ENCODE results near the gene SARDH.
A peak's percentile ranks its signal among the peaks of the same experiment; 100 is the strongest.

SARDH gene

GRCh38 chr9:133732639-133733408 lies 5.3 kb downstream of the SARDH start:
- DNase-seq, result no peak

- DNase-seq, result peak; percentile 88
These were observed 6.1 kb downstream of the SARDH start for GRCh38 chr9:133731876-133732638.

- DNase-seq, result no peak
These were observed 7.0 kb downstream of the SARDH start for GRCh38 chr9:133730994-133731715.

DNA sequence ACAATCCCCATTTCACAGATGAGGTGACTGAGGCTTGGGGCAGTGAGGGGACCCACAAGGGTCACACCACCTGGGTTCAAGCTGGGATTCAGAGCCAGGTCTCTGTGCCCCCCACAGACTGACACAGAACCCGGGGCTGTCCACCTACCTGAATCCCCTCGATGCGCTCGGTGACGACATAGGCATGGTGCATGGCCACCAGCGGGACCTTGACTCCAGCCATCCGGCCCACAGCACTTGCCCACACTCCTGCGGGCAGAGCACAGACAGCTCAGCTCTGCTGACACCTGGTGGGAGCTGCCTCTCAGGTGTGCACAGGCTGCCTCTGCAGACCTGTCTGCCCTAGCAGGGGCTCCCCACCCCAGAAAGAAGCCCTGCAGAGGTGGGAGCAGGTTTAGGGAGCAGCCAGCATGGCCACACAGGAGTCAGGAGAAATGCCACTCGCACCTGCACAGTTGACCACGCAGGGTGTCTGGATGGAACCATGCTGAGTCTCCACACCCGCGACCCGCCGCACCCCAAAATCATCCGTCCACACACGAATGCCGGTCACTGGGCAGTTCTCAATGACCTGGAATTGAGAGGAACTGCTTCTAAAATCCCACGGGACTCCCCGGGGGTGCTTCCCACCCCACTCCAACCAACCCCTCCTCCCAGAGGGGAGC lies 8.4 kb downstream of the SARDH start:
- DNase-seq, result no peak

- no peak for DNase-seq
These were observed 9.1 kb downstream of the SARDH start for GRCh38 chr9:133728856-133729616.

GRCh38 chr9:133727876-133728441 lies 10.2 kb downstream of the SARDH start:
- DNase-seq, result no peak

DNA sequence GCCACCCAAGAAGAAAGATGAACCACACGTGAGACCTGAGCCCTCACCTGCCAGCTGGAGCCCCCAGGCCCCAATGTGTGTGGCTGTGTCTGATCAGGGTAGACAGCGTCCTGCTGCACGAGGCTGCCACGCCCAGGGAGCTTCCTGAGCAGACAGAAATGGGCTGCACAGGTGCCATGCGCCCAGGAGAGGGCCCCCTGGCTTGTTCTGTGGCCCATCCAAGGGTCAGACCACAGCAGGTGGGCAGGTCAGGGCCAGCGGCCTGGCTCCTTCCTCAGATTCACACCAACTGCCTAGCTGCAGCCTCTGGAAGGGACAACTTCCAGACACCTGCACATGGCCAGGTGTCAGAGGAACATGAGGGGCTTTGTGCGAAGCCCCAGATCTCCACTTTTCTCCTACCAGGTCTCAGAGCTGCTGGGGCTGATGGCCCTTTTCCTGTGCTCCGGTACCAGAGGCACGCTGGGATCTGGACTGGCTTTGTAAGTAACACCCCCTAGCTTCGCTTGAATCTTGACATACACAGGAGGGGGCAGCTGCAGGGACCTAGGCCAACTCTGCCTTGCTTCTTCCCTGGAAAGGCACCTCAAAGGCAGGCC lies 10.8 kb downstream of the SARDH start:
- no peak for DNase-seq

DNA sequence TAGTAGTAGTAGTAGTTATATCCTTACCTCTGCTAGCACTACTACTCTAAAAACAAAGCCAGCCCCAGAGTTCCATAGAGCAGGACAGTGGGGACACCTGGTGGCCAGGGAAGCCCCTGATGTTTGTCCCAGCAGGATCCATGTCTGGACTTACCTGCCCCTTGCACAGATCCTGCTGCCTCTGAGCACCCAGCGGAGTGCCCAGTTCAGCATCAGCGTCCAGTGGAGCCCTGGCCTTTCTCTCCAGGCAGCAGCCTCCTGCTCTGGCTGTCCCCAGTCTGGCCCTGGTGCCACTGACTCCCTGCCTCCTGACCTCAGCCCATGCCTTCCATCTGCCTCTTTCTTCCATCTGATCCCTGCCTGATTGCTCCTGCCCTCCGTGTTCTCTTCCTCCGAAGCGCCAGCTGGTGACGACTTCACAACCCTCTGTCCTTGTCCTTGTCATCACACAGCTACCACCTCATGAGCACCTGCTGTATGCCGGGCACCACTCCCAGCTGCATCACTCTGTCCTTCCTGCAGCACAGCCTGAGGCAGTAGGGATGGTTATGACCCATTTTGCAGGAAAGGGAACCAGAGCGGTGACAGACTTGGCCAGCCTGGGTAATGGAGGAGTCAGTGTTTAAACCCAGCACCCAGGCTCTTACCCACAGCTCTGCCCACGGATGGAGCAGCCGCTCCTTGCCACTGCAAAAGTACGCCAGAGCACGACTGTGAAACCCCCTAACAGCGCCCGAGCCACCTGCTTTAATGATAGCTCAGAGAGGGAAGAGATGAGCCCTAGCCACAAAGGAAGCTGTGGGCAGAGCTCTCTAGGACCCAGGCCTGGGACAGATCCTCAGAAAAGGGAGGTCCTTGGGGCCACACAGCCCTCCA lies 11.5 kb downstream of the SARDH start:
- DNase-seq, result peak; percentile 38

- no peak for DNase-seq
These were observed 12.3 kb downstream of the SARDH start for GRCh38 chr9:133725886-133726285.

DNA sequence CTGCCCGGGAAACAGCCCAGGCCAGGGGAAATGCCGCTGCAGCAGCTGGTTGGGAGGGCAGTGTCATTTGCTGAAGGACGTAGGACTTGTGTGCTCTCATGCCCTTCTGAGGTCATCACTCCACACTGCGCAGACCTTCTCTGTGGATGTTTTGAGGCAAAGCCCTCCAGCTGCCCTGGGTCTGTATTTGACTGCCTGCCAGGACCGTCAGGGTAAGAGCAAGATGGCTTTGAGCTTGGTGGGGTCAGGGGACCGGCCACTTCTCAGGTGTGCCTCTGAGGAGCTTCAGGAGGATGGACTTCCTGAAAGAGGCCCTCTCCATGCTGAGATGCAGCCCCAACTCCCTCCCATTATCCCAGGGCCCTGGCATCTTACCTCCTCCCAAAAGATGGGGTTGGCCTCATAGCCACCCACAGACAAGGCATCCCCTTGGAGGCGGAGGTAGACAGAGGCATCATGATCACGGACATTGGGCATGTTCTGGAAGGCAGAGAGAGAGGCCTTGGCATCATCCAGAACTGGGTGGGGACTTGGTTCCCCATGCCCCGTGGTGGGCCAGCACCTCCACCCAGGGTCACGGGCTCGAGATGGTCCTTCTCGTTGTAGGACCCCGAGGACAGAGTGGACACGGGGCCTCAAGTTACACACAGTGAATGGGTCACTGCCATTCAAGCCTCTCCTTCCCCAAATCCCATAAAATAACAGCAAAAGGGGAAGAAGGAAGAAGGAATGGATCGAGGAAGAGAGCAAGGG lies 19.4 kb downstream of the SARDH start:
- no peak for DNase-seq

DNA sequence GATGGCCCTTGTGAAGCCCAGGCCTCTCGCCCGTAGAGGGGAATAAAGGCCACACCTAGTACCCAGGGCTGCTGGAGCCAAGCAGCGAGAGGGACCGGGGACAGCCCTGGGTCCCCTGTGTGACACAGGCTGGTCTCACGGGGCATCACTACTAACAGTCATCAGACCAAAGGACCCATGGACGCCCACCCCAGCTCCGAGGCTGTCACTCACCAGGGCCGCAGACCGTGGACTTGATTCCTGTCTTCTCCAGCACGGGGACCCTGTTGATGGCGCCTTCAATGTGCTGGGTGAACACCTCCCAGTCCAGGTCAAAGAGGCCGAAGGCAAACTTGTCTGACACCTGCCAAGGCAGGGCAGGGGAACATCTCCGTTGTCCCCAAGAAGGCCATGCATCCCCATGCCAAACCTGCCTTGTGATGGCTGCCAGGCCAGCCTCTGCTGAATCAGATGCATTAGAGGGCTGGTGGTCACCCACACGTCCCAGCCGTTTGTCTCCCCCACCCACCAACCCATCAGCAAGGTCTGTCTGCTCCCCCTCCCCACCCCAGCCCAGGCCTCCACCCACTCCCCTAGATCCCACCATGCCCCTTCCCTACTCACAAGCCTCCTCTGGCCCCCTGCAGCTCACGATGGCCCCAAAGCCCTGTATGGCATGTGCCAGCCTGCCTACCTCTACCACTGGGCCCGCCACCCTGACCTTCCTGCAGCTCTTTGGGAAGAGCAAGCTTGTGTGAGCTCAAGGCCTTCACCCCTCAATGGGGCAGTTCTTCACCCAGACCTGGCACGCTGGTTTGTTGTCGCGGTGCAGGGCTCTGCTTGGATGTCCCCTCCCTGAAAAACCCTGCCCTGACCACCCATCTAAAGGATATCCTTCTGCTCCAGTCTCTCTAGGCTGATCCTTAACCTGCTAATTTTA lies 20.8 kb downstream of the SARDH start:
- no peak for DNase-seq

DNA sequence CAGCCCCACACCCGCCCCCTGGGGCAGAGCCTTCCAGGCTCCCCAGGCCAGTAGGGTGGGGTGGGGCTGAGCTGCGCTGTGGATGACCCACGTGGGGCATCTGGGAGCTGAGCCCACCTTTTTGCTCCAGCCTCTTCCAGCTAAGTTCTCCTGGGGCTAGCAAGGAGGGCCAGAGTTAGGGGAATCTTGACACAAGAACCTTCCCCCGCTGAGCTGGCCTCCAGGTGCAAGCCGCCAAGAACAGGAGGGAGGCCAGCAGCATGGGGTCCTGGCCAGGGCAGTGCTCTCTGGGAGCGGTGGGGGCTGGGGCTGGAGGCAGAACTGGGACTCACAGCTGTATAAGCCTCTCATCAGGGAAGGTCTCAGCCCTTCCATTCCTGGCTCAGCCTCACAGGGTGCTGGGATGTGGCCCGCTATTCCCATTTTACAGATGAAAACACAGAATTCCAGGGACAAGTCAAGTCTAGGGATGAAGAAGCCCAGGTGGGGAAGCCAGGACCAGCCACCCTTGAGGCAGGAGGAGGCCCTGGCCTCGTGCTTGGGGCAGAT lies 21.5 kb downstream of the SARDH start:
- DNase-seq, result no peak

- DNase-seq, result no peak
These were observed 22.1 kb downstream of the SARDH start for GRCh38 chr9:133715866-133716563.

DNA sequence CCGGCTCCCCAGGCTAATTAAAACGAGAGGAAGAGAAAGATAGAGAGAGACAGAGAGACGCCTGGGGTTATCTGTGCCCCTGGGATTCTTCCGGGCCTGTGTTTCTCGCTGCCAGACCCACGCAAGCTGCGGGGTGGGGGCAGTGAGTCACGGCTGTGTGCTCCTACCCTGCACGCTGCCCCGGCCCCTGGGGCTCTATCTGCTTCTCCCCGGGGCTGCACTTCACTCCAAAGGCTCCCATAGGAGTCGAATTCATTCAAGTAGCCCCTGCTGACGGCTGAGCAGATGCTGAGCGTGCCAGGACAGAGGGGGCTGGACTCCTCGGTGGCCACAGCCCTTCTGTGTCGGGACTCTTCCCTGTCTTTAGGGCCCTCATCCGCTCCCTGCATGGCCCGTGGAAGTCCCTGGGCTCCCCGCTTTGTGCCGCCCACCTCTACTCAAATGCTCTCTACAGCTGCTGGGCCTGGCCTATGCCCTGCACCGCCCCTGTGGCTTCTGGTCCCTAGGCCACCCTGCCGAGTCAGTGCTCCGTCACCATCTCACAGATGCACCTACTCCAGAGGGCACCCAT lies 22.8 kb downstream of the SARDH start:
- DNase-seq, result no peak

- DNase-seq, result no peak
These were observed 23.4 kb downstream of the SARDH start for GRCh38 chr9:133714606-133715294.

GRCh38 chr9:133713960-133714495 lies 24.1 kb downstream of the SARDH start:
- DNase-seq, result no peak

Measured in NCI-H510A (cell line).